A549 (cell line): Measurements from ENCODE around the gene IDE. TPM values are rescaled to one million over a fixed set of nuclear protein-coding genes. Genes with fewer than 3 reads are reported as not detected.
A peak's percentile ranks its signal among the peaks of the same experiment; 100 is the strongest.

Experiments used
- ATAC-seq, 2 experiments: fragments of 200-7000 bp in 1 of 2; fragments of >200 bp in 1 of 2; cut with Nextera tagmentation in 1 of 2; cut with Tn5 transposase in 1 of 2; 3 replicates each; pipeline versions ENCODE4 v1.8.0 to v1.9.1; 2018 to 2020; ENCODE audit warnings: mild to moderate bottlenecking in 1 of 2, moderate library complexity in 1 of 2
- CTCF ChIA-PET: fragments of 300-600 bp; sonication (Branson Sonifier 250); formaldehyde crosslinking; extraction: SDS; loops from one replicate; lab custom pipeline; 2021; ENCODE audit warnings: antibody characterized with exemption, inconsistent platforms; lab: Yijun Ruan, JAX
- POLR2A ChIA-PET: fragments of 350-600 bp; formaldehyde crosslinking; extraction: SDS; loops from one replicate; lab custom pipeline; 2021; ENCODE audit warnings: antibody characterized with exemption, inconsistent platforms; lab: Yijun Ruan, JAX
- DNase-seq, 2 experiments: peaks; one replicate each; pipeline versions ENCODE4 v3.0.0 to v3.0.0-alpha.2; 2011 to 2016; ENCODE audit warnings: low read depth in 1 of 2, low spot score in 1 of 2
- FAIRE-seq: peaks from 2 replicates; lab custom pipeline; 2011; peaks lifted over from hg19 to GRCh38; lab: Jason Lieb, UNC
- H3K27ac ChIP-seq, 2 experiments: fragments of >200 bp; sonication (Bioruptor Twin); formaldehyde crosslinking; 3 replicates each; pipeline ENCODE4 v1.5.1; 2016 to 2017
- H3K4me1 ChIP-seq: fragments of >200 bp; sonication (Bioruptor Twin); formaldehyde crosslinking; 3 replicates; pipeline ENCODE4 v1.6.1; 2016
- H3K4me2 ChIP-seq: fragments of >200 bp; sonication (Bioruptor Twin); formaldehyde crosslinking; 3 replicates; pipeline ENCODE4 v1.6.1; 2016
- H3K4me3 ChIP-seq: fragments of >200 bp; sonication (Bioruptor Twin); formaldehyde crosslinking; 3 replicates; pipeline ENCODE4 v1.5.1; 2016
- H3K9me3 ChIP-seq: fragments of >200 bp; sonication (Bioruptor Twin); formaldehyde crosslinking; 3 replicates; pipeline ENCODE4 v1.6.1; 2016
- BCL3 ChIP-seq: fragments of >200 bp; sonication (Bioruptor Twin); formaldehyde crosslinking; IDR thresholded peaks from 3 replicates; pipeline ENCODE4 v1.6.1; 2016
- BHLHE40 ChIP-seq: IDR thresholded peaks from 2 replicates; pipeline ENCODE4 v1.6.1; 2012; ENCODE audit warnings: low read depth, low read length, inconsistent platforms
- CHD2 ChIP-seq: fragments of 150-350 bp; IDR thresholded peaks from 2 replicates; pipeline ENCODE4 v1.6.1; 2014; ENCODE audit warnings: low read length; ENCODE audit not compliant: partially characterized antibody
- CHD4 ChIP-seq: fragments of 200-600 bp; sonication (generic); IDR thresholded peaks from 2 replicates; pipeline ENCODE4 v1.6.1; 2016; ENCODE audit warnings: antibody characterized with exemption, mild to moderate bottlenecking, borderline replicate concordance
- CTCF ChIP-seq: fragments of >200 bp; sonication (Bioruptor Twin); formaldehyde crosslinking; IDR thresholded peaks from 3 replicates; pipeline ENCODE4 v1.5.1; 2016
- E2F6 ChIP-seq: IDR thresholded peaks from 2 replicates; pipeline ENCODE4 v1.6.1; 2012; ENCODE audit warnings: low read depth, borderline replicate concordance
- EHF ChIP-seq: fragments of 250-450 bp; sonication (Bioruptor Pico); IDR thresholded peaks from 2 replicates; pipeline ENCODE4 v1.5.0; 2020; ENCODE audit warnings: mild to moderate bottlenecking
- EP300 ChIP-seq, 2 experiments: fragments of >200 bp; sonication (Bioruptor Twin); formaldehyde crosslinking; IDR thresholded peaks; 2 replicates in 1 of 2; 3 replicates in 1 of 2; pipeline ENCODE4 v1.6.1; 2016 to 2017
- FOSL2 ChIP-seq, 2 experiments: fragments of 450-650 bp in 1 of 2; fragments of >200 bp in 1 of 2; sonication (Bioruptor Twin) in 1 of 2; formaldehyde crosslinking; IDR thresholded peaks; 2 replicates each; pipeline versions ENCODE4 v1.5.0 to v1.6.1; 2016 to 2020; ENCODE audit warnings: mild to moderate bottlenecking in 1 of 2, moderate library complexity in 1 of 2
- GATA3 ChIP-seq: IDR thresholded peaks from 2 replicates; pipeline ENCODE4 v1.6.1; 2012; ENCODE audit warnings: borderline replicate concordance
- HES2 ChIP-seq: fragments of >200 bp; sonication (Bioruptor Twin); formaldehyde crosslinking; IDR thresholded peaks from 2 replicates; pipeline ENCODE4 v1.6.1; 2016
- HEYL ChIP-seq: fragments of 250-450 bp; sonication (Bioruptor Pico); IDR thresholded peaks from 2 replicates; pipeline ENCODE4 v1.8.0; 2021; ENCODE audit warnings: mild to moderate bottlenecking, moderate library complexity
- HMGXB4 ChIP-seq: fragments of 250-450 bp; sonication (Bioruptor Pico); IDR thresholded peaks from 2 replicates; pipeline ENCODE4 v1.5.0; 2021; ENCODE audit warnings: mild to moderate bottlenecking, moderate library complexity, borderline replicate concordance
- HOXA7 ChIP-seq: fragments of 250-450 bp; sonication (Bioruptor Pico); IDR thresholded peaks from 2 replicates; pipeline ENCODE4 v1.5.0; 2020; ENCODE audit warnings: mild to moderate bottlenecking, moderate library complexity
- JUN ChIP-seq, 2 experiments: fragments of >200 bp; sonication (Bioruptor Twin); formaldehyde crosslinking; IDR thresholded peaks; 2 replicates in 1 of 2; 3 replicates in 1 of 2; pipeline ENCODE4 v1.6.1; 2016 to 2017
- JUNB ChIP-seq: fragments of >200 bp; sonication (Bioruptor Twin); formaldehyde crosslinking; IDR thresholded peaks from 2 replicates; pipeline ENCODE4 v1.6.1; 2016
- MAX ChIP-seq: IDR thresholded peaks from 2 replicates; pipeline ENCODE4 v1.6.1; 2012
- MYC ChIP-seq: IDR thresholded peaks from 2 replicates; pipeline ENCODE4 v1.6.1; 2012; ENCODE audit warnings: mild to moderate bottlenecking, inconsistent platforms, low read length, improper control_type of control experiment, borderline replicate concordance
- PBX3 ChIP-seq: IDR thresholded peaks from 2 replicates; pipeline ENCODE4 v1.6.1; 2012
- PHF8 ChIP-seq: fragments of 200-600 bp; sonication (generic); IDR thresholded peaks from 2 replicates; pipeline ENCODE4 v1.6.1; 2016; ENCODE audit warnings: low read depth, mild to moderate bottlenecking, antibody characterized with exemption, moderate library complexity, borderline replicate concordance
- POLR2A ChIP-seq: IDR thresholded peaks from 2 replicates; pipeline ENCODE4 v1.6.1; 2012; ENCODE audit warnings: mild to moderate bottlenecking, low read length
- RAD21 ChIP-seq, 2 experiments: fragments of >200 bp in 1 of 2; sonication (Bioruptor Twin) in 1 of 2; formaldehyde crosslinking in 1 of 2; IDR thresholded peaks in 1 of 2; conservative IDR thresholded peaks in 1 of 2; 2 replicates in 1 of 2; 3 replicates in 1 of 2; pipeline ENCODE4 v1.6.1; 2012 to 2018; ENCODE audit warnings: inconsistent platforms in 1 of 2
- RCOR1 ChIP-seq: fragments of 150-350 bp; IDR thresholded peaks from 2 replicates; pipeline ENCODE4 v1.6.1; 2014; ENCODE audit warnings: antibody characterized with exemption, low read length, low read depth
- RFX5 ChIP-seq: fragments of 450-650 bp; IDR thresholded peaks from 2 replicates; pipeline ENCODE4 v1.7.1; 2014; ENCODE audit warnings: antibody characterized with exemption, mild to moderate bottlenecking, moderate library complexity
- SMC3 ChIP-seq: fragments of >200 bp; sonication (Bioruptor Twin); formaldehyde crosslinking; IDR thresholded peaks from 3 replicates; pipeline ENCODE4 v1.6.1; 2018; ENCODE audit warnings: inconsistent platforms
- TFCP2L1 ChIP-seq: fragments of 250-450 bp; sonication (Bioruptor Pico); IDR thresholded peaks from 2 replicates; pipeline ENCODE4 v1.5.0; 2021; ENCODE audit warnings: mild to moderate bottlenecking
- ZFP36 ChIP-seq: fragments of 450-650 bp; IDR thresholded peaks from 2 replicates; pipeline ENCODE4 v1.6.1; 2014; ENCODE audit warnings: borderline replicate concordance; ENCODE audit not compliant: partially characterized antibody
- ZNF302 ChIP-seq: fragments of 250-450 bp; sonication (Bioruptor Pico); IDR thresholded peaks from 2 replicates; pipeline ENCODE4 v1.9.0; 2021; ENCODE audit warnings: inconsistent platforms, mild to moderate bottlenecking, moderate library complexity
- ZSCAN20 ChIP-seq: fragments of 250-450 bp; sonication (Bioruptor Pico); IDR thresholded peaks from 2 replicates; pipeline ENCODE4 v1.8.0; 2022; ENCODE audit warnings: mild to moderate bottlenecking, moderate library complexity
- WGBS: methylation state at CpG from one replicate; pipeline ENCODE4 v1.1.6; 2017; ENCODE audit errors: missing lambda C conversion rate; 5-methylcytosine and 5-hydroxymethylcytosine counted together
- polyA minus RNA-seq: library from RNA; depleted of rRNA, polyadenylated mRNA; stranded (reverse); fragments of >200 nt; gene quantifications from 2 replicates; pipeline ENCODE4 v1.2.3, GENCODE V29; 2011; rRNA and poly(A)+ RNA removed
- polyA plus RNA-seq, 4 experiments: library from polyadenylated mRNA; depleted of rRNA in 3 of 4; stranded (reverse); fragments of >200 nt; fragmentation: RNase III in 1 of 4; extraction: RNeasy Plus Mini Kit Qiagen cat#74134 plus additional on column Dnase treatment in 1 of 4; gene quantifications; 2 replicates in 3 of 4; 3 replicates in 1 of 4; pipeline ENCODE4 v1.2.3, GENCODE V29; 2011 to 2017

IDE gene
- 60.9 and 61.1 TPM in 2 replicates for polyA plus RNA-seq (2011; rRNA removed)
- 8.8 and 10.7 TPM in 2 replicates for polyA plus RNA-seq (2012; cell fraction: cytosol; rRNA removed)
- polyA plus RNA-seq (2012; cell fraction: nucleus; rRNA removed): 10.5 and 13.4 TPM in 2 replicates
- 24.8 to 25.1 TPM (median 25.0 TPM) in 3 replicates for polyA plus RNA-seq (2017; fragmentation: RNase III; extraction: RNeasy Plus Mini Kit Qiagen cat#74134 plus additional on column Dnase treatment)
- 50.6 and 54.9 TPM in 2 replicates for polyA minus RNA-seq

GRCh38 chr10:92573798-92574547, at the start of gene IDE:
Gene IDE (minus strand): TSS chr10:92574093. CDS start chr10:92574019, 74 bp downstream.
- DNase-seq: peak; percentile 90 to 91
- Histone ChIP-seq H3K27ac (peak within 1 kb of the TSS; percentile 93 to 94), H3K4me3 (peak within 1 kb of the TSS; percentile 61), H3K9me3 (no peaks in the 10 kb centered on the region), H3K4me2 (peak within 1 kb of the TSS; percentile 91), H3K4me1 (peaks cover 30% of the 10 kb centered on the region)
- CTCF ChIA-PET: interaction anchor here (0.7 to 7.0 kb wide), 42 partner anchors 9 to 882 kb away, joined by 3 to 79 read pairs (median 4); partner anchors contain the start of genes CPEB3 and MARCHF5
- no peak for FAIRE-seq
- 0% methylated on average over 25 of the region's 80 CpGs for WGBS
- POLR2A ChIA-PET: interaction anchor here (0.5 to 3.5 kb wide), 9 partner anchors 10 to 890 kb away, joined by 3 to 32 read pairs (median 4); partner anchors contain the start of genes BTAF1, EXOC6, HHEX and KIF11
- ATAC-seq: peak; percentile 84 to 89
- peak; percentile 80 for TF ChIP-seq MAX
- TF ChIP-seq BCL3: no peak; the same call in 2 of the 3 replicates
- TF ChIP-seq RCOR1: no peak
- no peak; the same call in 1 of the 2 replicates for TF ChIP-seq CHD4
- TF ChIP-seq HEYL (CRISPR knock-in tag): no peak
- TF ChIP-seq FOSL2 (IDR thresholded peaks at IDR 0.05): no peak
- TF ChIP-seq FOSL2 (CRISPR knock-in tag; IDR thresholded peaks at IDR 0.05): peak; percentile 56
- TF ChIP-seq EP300 (IDR thresholded peaks at IDR 0.05): no peak
- TF ChIP-seq EHF (CRISPR knock-in tag): no peak
- no peak for TF ChIP-seq ZNF302 (CRISPR knock-in tag)
- no peak for TF ChIP-seq HES2
- TF ChIP-seq RFX5: no peak
- peak; percentile 82 for TF ChIP-seq CTCF
- TF ChIP-seq ZFP36: no peak
- TF ChIP-seq ZSCAN20 (CRISPR knock-in tag): no peak
- no peak for TF ChIP-seq TFCP2L1 (CRISPR knock-in tag)
- TF ChIP-seq SMC3: peak; percentile 68
- TF ChIP-seq BHLHE40: no peak
- TF ChIP-seq HOXA7 (CRISPR knock-in tag): no peak
- TF ChIP-seq MYC: peak; percentile 18; the same call in 1 of the 2 replicates
- TF ChIP-seq E2F6: peak; percentile 69; the same call in 1 of the 2 replicates
- peak; percentile 77 to 90 for TF ChIP-seq RAD21 (conservative IDR thresholded peaks at IDR 0.05 in 1 of 2, IDR thresholded peaks at IDR 0.05 in 1 of 2)
- TF ChIP-seq PHF8: peak; percentile 81
- TF ChIP-seq HMGXB4: peak; percentile 86; the same call in 1 of the 2 replicates
- no peak for TF ChIP-seq PBX3
- no peak; the same call in 1 of the 2 replicates for TF ChIP-seq GATA3
- no peak for TF ChIP-seq JUNB
- TF ChIP-seq JUN (IDR thresholded peaks at IDR 0.05): peak; percentile 50 to 86; a peak in 4 of 5 replicates
- no peak for TF ChIP-seq CHD2
- TF ChIP-seq POLR2A: peak; percentile 94
